DND-41 (cell line): ENCODE results near the gene PRR16.

Source experiments
- ATAC-seq: fragments of 200-7000 bp; cut with Tn5 transposase; 3 replicates; pipeline ENCODE4 v1.9.1; 2021; ENCODE audit warnings: low read depth; ENCODE audit not compliant: insufficient read depth
- DNase-seq: peaks from one replicate; pipeline ENCODE4 v3.0.0-alpha.2; 2020
- H2AFZ ChIP-seq: 2 replicates; pipeline ENCODE4 v1.6.0; 2012; ENCODE audit warnings: low read depth, low read length
- H3K27ac ChIP-seq: 2 replicates; pipeline ENCODE4 v1.5.1; 2012; ENCODE audit warnings: low read length, inconsistent platforms
- H3K27me3 ChIP-seq: fragments of 200-600 bp; sonication (generic); 2 replicates; pipeline ENCODE4 v1.6.0; 2012; ENCODE audit warnings: low read length, mild to moderate bottlenecking, inconsistent platforms; ENCODE audit not compliant: insufficient read depth, poor library complexity
- H3K36me3 ChIP-seq: 2 replicates; pipeline ENCODE4 v1.5.1; 2012; ENCODE audit warnings: low read length, inconsistent platforms; ENCODE audit not compliant: insufficient read depth
- H3K4me1 ChIP-seq: 2 replicates; pipeline ENCODE4 v1.5.1; 2012; ENCODE audit warnings: mild to moderate bottlenecking, low read length; ENCODE audit not compliant: insufficient read depth
- H3K4me2 ChIP-seq: 2 replicates; pipeline ENCODE4 v1.6.0; 2012; ENCODE audit warnings: mild to moderate bottlenecking, moderate library complexity, low read length, inconsistent platforms; ENCODE audit not compliant: insufficient read depth
- H3K4me3 ChIP-seq, 2 experiments: fragments of 200-600 bp in 1 of 2; shearing (Covaris generic) in 1 of 2; 2 replicates each; pipeline ENCODE4 v1.5.1; 2012 to 2016; ENCODE audit warnings: inconsistent platforms in 2 of 2, low read length in 2 of 2, mild to moderate bottlenecking in 2 of 2, low read depth in 1 of 2, moderate library complexity in 1 of 2
- H3K79me2 ChIP-seq: 2 replicates; pipeline ENCODE4 v1.6.0; 2012; ENCODE audit warnings: low read length, inconsistent platforms; ENCODE audit not compliant: insufficient read depth
- H3K9ac ChIP-seq: 2 replicates; pipeline ENCODE4 v1.6.0; 2012; ENCODE audit warnings: low read depth, mild to moderate bottlenecking, inconsistent platforms, low read length, moderate library complexity
- H3K9me3 ChIP-seq: 2 replicates; pipeline ENCODE4 v1.5.1; 2012; ENCODE audit warnings: low read length, moderate library complexity, mild to moderate bottlenecking, inconsistent platforms; ENCODE audit not compliant: insufficient read depth, severe bottlenecking
- H4K20me1 ChIP-seq: 2 replicates; pipeline ENCODE4 v1.6.0; 2012; ENCODE audit warnings: low read length; ENCODE audit not compliant: insufficient read depth
- CTCF ChIP-seq: IDR thresholded peaks from 2 replicates; pipeline ENCODE4 v1.5.1; 2012; ENCODE audit warnings: borderline replicate concordance, low read length, moderate library complexity, mild to moderate bottlenecking; ENCODE audit not compliant: poor library complexity, severe bottlenecking; ENCODE audit errors: extremely low read depth
- EZH2 ChIP-seq: IDR thresholded peaks from 3 replicates; pipeline ENCODE4 v1.6.1; 2012; ENCODE audit warnings: borderline replicate concordance, low read depth, mild to moderate bottlenecking, moderate library complexity, low read length, inconsistent platforms; ENCODE audit not compliant: severe bottlenecking

Gene PRR16

GRCh38 chr5:120446901-120447300 is 17.2 kb upstream of the PRR16 start:
- TF ChIP-seq CTCF (no peak), EZH2 (no peak)
- Histone ChIP-seq H3K36me3 (no peaks in the 10 kb centered on the region), H3K9me3 (peaks cover 6% of the 10 kb centered on the region), H3K9ac (no peak overlapping the region), H3K4me2 (no peak overlapping the region), H3K4me3 (no peak overlapping the region), H3K4me1 (peaks cover 13% of the 10 kb centered on the region), H2AFZ (no peak overlapping the region), H4K20me1 (no peaks in the 10 kb centered on the region), H3K27ac (no peak overlapping the region), H3K79me2 (no peaks in the 10 kb centered on the region), H3K27me3 (no peaks in the 10 kb centered on the region)
- no peak for DNase-seq
- ATAC-seq, result no peak

- H3K4me1 ChIP-seq, result peaks cover 13% of the 10 kb centered on the region
- H2AFZ ChIP-seq, result no peak overlapping the region
- no peaks in the 10 kb centered on the region for H3K79me2 ChIP-seq
- H4K20me1 ChIP-seq, result no peaks in the 10 kb centered on the region
- DNase-seq, result no peak
- TF ChIP-seq EZH2 (no peak), CTCF (no peak)
- no peak overlapping the region for H3K4me2 ChIP-seq
- H3K9me3 ChIP-seq, result peaks cover 6% of the 10 kb centered on the region
- H3K4me3 ChIP-seq, result no peak overlapping the region
- no peak overlapping the region for H3K27ac ChIP-seq
- H3K9ac ChIP-seq, result no peak overlapping the region
- no peak for ATAC-seq
- no peaks in the 10 kb centered on the region for H3K36me3 ChIP-seq
- no peaks in the 10 kb centered on the region for H3K27me3 ChIP-seq
Measured at GRCh38 chr5:120447706-120448239, 16.3 kb upstream of the PRR16 start.

GRCh38 chr5:120449501-120449900 is 14.6 kb upstream of the PRR16 start:
- DNase-seq (no peak), ATAC-seq (no peak)
- Histone ChIP-seq H3K4me1 (peaks cover 13% of the 10 kb centered on the region), H3K27me3 (no peaks in the 10 kb centered on the region), H3K4me3 (no peak overlapping the region), H4K20me1 (no peaks in the 10 kb centered on the region), H3K4me2 (no peak overlapping the region), H3K9me3 (peaks cover 6% of the 10 kb centered on the region), H3K9ac (no peak overlapping the region), H3K79me2 (no peaks in the 10 kb centered on the region), H3K27ac (no peak overlapping the region), H2AFZ (no peak overlapping the region), H3K36me3 (no peaks in the 10 kb centered on the region)
- no peak for TF ChIP-seq CTCF
- no peak for TF ChIP-seq EZH2

GRCh38 chr5:120450910-120451309 is 13.2 kb upstream of the PRR16 start:
- Histone ChIP-seq H4K20me1 (no peaks in the 10 kb centered on the region), H3K4me1 (peaks cover 13% of the 10 kb centered on the region), H2AFZ (no peak overlapping the region), H3K9me3 (peaks cover 6% of the 10 kb centered on the region), H3K9ac (no peak overlapping the region), H3K36me3 (no peaks in the 10 kb centered on the region), H3K4me2 (no peak overlapping the region), H3K27ac (no peak overlapping the region), H3K79me2 (no peaks in the 10 kb centered on the region), H3K27me3 (no peaks in the 10 kb centered on the region), H3K4me3 (no peak overlapping the region)
- ATAC-seq (no peak), DNase-seq (no peak)
- no peak for TF ChIP-seq CTCF
- TF ChIP-seq EZH2, result no peak
